ENCODE measurements around the gene UNC45A.
"Not testable (repeated sequence)": the region's sequence is repeated elsewhere in the genome, so short reads cannot be mapped to it uniquely, and the experiment has no call there.

The UNC45A gene

GRCh38 chr15:90934949-90935751, at the start of gene UNC45A:
UNC45A (plus strand) TSS chr15:90935285; CDS start chr15:90935325, 40 bp downstream.
- DNase-seq = peak; percentile 95

DNA sequence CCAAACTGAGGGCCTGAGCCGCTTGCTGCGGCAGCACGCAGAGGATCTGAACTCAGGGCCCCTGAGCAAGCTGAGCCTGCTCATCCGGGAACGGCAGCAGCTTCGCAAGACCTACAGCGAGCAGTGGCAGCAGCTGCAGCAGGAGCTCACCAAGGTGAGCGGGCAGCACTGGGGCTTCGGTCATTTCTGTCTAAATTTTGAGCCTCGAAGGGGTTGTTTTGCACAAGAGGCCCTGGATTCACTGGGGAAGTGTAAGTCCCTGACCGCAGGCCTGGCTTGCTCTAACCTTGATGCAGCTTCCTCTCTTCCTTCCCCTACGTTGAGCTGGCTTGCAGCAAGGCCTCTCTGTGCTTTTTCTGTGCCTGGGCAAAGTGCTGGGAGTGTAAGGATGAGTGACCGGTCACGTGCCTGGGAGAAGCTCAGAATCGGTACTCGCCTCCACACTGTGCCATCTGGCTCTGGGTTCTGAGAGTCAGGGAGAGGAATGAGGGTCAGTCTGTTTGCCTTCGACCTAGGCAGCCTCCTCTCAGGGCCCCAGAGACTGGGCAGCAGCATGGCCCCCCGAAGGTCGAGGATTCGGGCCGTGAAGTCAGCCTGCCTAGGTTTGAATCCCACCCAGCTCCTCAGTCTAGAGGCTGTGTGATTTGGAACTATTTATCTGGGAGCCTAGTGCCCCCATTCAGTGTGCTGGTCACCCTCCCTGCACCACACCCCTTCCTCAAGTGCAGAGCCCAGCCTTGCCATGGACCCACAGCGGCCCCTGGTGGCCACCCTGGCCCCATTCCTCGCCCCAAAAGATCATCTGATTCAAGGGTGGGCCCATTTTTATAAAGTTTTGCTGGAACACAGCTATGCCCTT, 49.4 kb upstream of the UNC45A start:
- peak; percentile 80 for DNase-seq

- DNase-seq = no peak
Observed at GRCh38 chr15:90886291-90886614, 48.8 kb upstream of the UNC45A start.

GRCh38 chr15:90887037-90887481, 48.0 kb upstream of the UNC45A start:
- no peak for DNase-seq

- DNase-seq = no peak
Observed at GRCh38 chr15:90889313-90889730, 45.8 kb upstream of the UNC45A start.

DNA sequence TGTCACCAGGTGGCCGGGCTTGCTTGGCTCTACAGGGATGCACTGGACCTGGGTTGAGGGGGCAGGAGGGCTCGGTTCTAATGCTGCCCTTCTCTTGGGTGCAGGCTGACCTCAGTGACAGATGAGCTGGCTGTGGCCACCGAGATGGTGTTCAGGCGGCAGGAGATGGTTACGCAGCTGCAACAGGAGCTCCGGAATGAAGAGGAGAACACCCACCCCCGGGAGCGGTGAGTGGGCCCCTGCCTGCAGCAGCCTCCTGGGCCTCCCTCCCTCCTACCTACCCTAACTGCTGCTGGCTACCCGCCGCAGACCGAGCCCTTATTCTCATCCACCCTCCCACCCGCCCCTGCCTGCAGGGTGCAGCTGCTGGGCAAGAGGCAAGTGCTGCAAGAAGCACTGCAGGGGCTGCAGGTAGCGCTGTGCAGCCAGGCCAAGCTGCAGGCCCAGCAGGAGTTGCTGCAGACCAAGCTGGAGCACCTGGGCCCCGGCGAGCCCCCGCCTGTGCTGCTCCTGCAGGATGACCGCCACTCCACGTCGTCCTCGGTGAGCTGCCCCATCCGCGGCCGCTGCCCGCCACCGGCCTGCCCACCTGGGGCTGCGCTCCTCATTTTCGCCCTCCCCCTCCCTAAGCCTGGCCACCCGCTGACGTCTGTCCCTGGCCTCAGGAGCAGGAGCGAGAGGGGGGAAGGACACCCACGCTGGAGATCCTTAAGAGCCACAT, 45.2 kb upstream of the UNC45A start:
- no peak for DNase-seq

GRCh38 chr15:90890839-90891238, 44.2 kb upstream of the UNC45A start:
- no peak for DNase-seq

DNA sequence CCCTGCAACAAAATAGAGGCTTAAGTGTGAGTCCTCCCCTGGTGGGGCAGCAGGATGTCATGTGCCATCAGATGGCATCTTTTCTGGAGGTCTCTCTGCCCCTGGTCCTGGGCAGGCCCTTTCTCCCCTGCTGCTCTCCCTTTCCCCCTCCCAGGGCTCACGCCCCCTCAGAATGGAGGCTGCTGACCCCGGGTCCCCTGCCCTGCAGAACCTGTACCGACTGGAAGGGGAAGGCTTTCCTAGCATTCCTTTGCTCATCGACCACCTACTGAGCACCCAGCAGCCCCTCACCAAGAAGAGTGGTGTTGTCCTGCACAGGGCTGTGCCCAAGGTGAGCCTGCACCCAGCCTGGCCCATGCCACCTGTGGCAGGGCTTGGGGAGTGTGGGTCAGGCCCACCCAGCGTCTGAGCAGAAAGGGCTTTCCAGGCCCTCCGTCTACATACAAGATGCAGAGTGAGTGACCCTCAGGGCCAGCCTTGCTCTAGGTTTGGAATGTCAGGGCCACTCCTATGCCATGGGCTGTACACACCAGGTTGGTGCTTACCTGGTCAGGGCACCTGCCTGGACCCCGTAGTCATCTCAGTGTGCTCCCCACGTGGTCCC, 43.6 kb upstream of the UNC45A start:
- no peak for DNase-seq

- no peak for DNase-seq
Observed at GRCh38 chr15:90892023-90892422, 43.1 kb upstream of the UNC45A start.

- DNase-seq = no peak
Observed at GRCh38 chr15:90892498-90893174, 42.4 kb upstream of the UNC45A start.

- DNase-seq = no peak
Observed at GRCh38 chr15:90893175-90894090, 41.7 kb upstream of the UNC45A start.

- DNase-seq = no peak
Observed at GRCh38 chr15:90895571-90896117, 39.4 kb upstream of the UNC45A start.

GRCh38 chr15:90897131-90897655, 37.9 kb upstream of the UNC45A start:
- not testable (repeated sequence) for DNase-seq

DNA sequence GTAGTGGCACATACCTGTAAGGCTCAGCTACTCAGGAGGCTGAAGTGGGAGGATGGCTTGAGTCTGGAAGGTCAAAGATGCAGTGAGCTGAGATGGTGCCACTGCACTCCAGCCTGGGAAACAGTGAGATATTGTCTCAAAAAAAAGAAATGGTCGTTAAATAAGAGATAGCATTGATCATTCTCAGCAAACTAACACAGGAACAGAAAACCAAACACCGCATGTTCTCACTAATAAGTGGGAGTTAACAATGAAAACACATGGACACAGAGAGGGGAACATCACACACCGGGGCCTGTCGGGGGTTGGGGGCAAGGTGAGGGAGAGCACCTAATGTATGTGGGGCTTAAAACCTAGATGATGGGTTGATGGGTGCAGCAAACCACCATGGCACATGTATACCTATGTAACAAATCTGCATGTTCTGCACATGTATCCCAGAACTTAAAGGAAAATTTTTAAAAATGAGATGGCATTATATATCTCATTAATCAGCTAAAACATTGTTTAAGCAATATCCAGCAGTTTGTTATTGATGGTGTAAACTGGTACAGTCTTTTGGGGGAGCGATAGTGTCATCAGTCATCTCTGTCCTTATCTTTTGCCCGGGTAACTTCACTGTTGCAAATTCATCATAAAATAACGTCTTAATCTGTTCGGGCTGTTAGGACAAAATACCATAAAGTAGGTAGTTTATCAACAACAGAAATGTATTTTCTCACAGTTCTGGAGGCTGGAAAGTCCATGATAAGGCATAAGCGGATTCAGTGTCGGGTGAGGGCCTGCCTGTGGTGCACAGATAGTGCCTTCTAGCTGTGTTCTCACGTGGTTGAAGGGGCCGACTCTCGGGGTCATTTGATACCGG, 33.7 kb upstream of the UNC45A start:
- no peak for DNase-seq

DNA sequence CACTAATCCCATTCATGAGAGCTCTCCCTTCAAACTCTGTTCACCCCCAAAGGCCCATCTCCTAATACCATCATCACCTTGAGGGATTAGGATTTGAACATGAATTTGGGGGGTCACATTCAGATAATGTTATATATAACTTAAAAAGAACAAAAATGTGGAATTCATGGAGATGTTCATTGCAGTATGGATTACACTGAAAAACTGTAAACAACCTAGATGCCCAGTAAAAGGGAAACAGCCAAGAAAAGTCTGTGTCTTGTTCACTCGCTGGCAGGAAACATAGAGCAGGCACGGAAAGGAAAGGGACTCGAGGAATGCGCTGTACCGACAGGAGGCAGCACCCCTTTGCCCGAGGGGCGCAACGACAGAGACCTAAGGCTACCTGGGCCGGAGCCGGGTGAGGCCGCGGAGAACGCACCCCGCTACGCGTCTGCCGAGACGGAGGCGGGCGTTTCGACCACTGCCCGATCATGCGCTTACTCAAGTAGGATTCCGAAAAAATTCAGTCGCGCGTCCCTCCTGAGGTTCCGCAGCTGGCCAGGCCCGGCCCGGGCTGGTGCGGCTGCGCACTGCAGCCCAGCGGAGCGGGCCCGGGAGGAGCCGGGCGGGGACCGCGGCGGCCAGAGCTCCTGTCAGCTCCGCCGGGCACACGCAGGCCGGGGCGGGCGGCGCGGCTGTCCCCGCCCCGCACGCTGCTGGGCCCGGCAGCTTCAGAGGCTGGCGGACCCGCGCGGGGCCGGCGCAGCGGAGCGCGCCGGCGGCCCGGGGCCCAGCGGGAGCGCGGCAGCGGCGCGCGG, 32.8 kb upstream of the UNC45A start:
- peak; percentile 74 for DNase-seq

- DNase-seq = peak; percentile 71
Observed at GRCh38 chr15:90902840-90903732, 32.0 kb upstream of the UNC45A start, which contains the start of gene MAN2A2. MAN2A2 (plus strand) TSS chr15:90903302; CDS start chr15:90904208, 906 bp downstream.

All from CD4-positive, alpha-beta T cell treated with Interleukin-10 for 1 hour (primary cell).